ENCODE measurements around the gene GRIK2. TPM values are rescaled to one million over a fixed set of nuclear protein-coding genes. Genes with fewer than 3 reads are reported as not detected.
A peak's percentile ranks its signal among the peaks of the same experiment; 100 is the strongest.

The GRIK2 gene
- polyA plus RNA-seq, 1 of the 3 experiments (the other 2 are of a cell fraction): 0.30 TPM

- CTCF ChIA-PET: no interaction called here
- Histone ChIP-seq H3K27me3 (ENCODE audit: insufficient read depth) (no peaks in the 10 kb centered on the region), H3K9me2 (no peaks in the 10 kb centered on the region), H3F3A (replicated peaks; ENCODE audit: insufficient read depth) (no peaks in the 10 kb centered on the region), H3K4me3 (ENCODE audit: low read depth in 2 of 2, low read length in 1 of 2) (no peak overlapping the region), H3K4me2 (no peak overlapping the region), H4K20me1 (ENCODE audit: insufficient read depth) (no peaks in the 10 kb centered on the region), H3K4me1 (ENCODE audit: control insufficient read depth in 1 of 2, insufficient read depth in 2 of 2, low read depth in 1 of 2, low read length in 1 of 2) (no peaks in the 10 kb centered on the region), H3K9ac (no peak overlapping the region), H3K36me3 (replicated peaks in 1 of 2; ENCODE audit: control insufficient read depth in 1 of 2, insufficient read depth in 2 of 2, low read length in 1 of 2) (no peaks in the 10 kb centered on the region), H3K9me3 (no peaks in the 10 kb centered on the region), H2AFZ (ENCODE audit: low read depth) (no peak overlapping the region), H3K27ac (ENCODE audit: low read depth in 2 of 2, low read length in 1 of 2) (no peak overlapping the region), H3K79me2 (ENCODE audit: insufficient read depth) (no peaks in the 10 kb centered on the region)
- POLR2A ChIA-PET: no interaction called here
- WGBS (ENCODE audit: low lambda C conversion rate): 25% methylated on average over 2 of the region's 2 CpGs
- DNase-seq: no peak
- TF ChIP-seq GATA2 (CRISPR knock-in tag; IDR thresholded peaks at IDR 0.05): no peak
- no peak for TF ChIP-seq ELF1 (IDR thresholded peaks at IDR 0.05)
- no peak for TF ChIP-seq MAX (IDR thresholded peaks at IDR 0.05; ENCODE audit: low read depth)
- peak; percentile 40; the same call in 1 of the 2 replicates for TF ChIP-seq RAD21 (IDR thresholded peaks at IDR 0.05; ENCODE audit: low read length)
- TF ChIP-seq NFIC (IDR thresholded peaks at IDR 0.05; ENCODE audit: borderline replicate concordance): no peak
- no peak for TF ChIP-seq NRF1 (IDR thresholded peaks at IDR 0.05; ENCODE audit: low read depth, low read length)
- TF ChIP-seq IRF3 (IDR thresholded peaks at IDR 0.05; ENCODE audit: low read depth, low read length): no peak
- no peak for TF ChIP-seq EP300 (IDR thresholded peaks at IDR 0.05; ENCODE audit: borderline replicate concordance in 1 of 2, low read depth in 1 of 2, low read length in 1 of 2)
- no peak for TF ChIP-seq MEF2A (IDR thresholded peaks at IDR 0.05; ENCODE audit: borderline replicate concordance, low read depth)
- no peak for TF ChIP-seq ZBTB33 (IDR thresholded peaks at IDR 0.05; ENCODE audit: borderline replicate concordance, low read depth)
- no peak for TF ChIP-seq RCOR1 (IDR thresholded peaks at IDR 0.05; ENCODE audit: low read length)
- peak; percentile 37 for TF ChIP-seq CTCF (IDR thresholded peaks at IDR 0.05)
- no peak for TF ChIP-seq JUND (IDR thresholded peaks at IDR 0.05)
- no peak for TF ChIP-seq GABPA (IDR thresholded peaks at IDR 0.05; ENCODE audit: low read depth)
Measured at GRCh38 chr6:102114402-102114801, 720.9 kb downstream of the GRIK2 start.

DNA sequence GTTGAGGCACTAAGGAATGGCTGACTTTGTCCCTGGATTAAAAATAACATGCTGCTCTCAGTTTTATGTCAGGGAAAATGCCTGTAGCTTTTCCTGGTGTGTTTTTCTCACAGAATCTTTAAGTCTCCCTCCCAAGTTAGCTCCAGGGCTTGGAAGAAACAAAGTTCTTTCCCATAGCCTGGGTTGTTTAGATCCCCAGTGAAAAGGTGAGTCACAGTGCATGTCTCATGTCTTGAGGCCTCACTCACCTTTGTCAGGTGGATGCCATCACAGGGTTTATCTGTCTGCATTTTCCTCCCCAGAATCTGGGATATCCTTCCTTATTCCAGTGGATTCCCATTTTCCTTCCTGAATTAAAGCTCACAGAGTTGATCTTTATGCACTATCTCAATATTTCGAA lies 722.4 kb downstream of the GRIK2 start:
- H3K4me3 ChIP-seq (ENCODE audit: low read depth in 2 of 2, low read length in 1 of 2): no peak overlapping the region
- WGBS (ENCODE audit: low lambda C conversion rate): 12% methylated on average over 1 of the region's 1 CpG

More for the DNA sequence above, 722.4 kb downstream of the GRIK2 start:
- ChIA-PET CTCF (interaction anchor here (1.1 to 1.2 kb wide), 2 partner anchors 21 to 1008 kb away, joined by 3 read pairs; no protein-coding TSS in a partner anchor), POLR2A (no interaction called here)
- no peak overlapping the region for H3K27ac ChIP-seq (ENCODE audit: low read depth in 2 of 2, low read length in 1 of 2)
- H3K9me3 ChIP-seq: no peaks in the 10 kb centered on the region
- no peak for DNase-seq
- H3K9ac ChIP-seq: no peak overlapping the region
- no peaks in the 10 kb centered on the region for H4K20me1 ChIP-seq (ENCODE audit: insufficient read depth)
- H3K27me3 ChIP-seq (ENCODE audit: insufficient read depth): no peaks in the 10 kb centered on the region
- no peaks in the 10 kb centered on the region for H3F3A ChIP-seq (replicated peaks; ENCODE audit: insufficient read depth)
- H3K9me2 ChIP-seq: no peaks in the 10 kb centered on the region
- no peak overlapping the region for H2AFZ ChIP-seq (ENCODE audit: low read depth)
- H3K4me2 ChIP-seq: no peak overlapping the region
- no peaks in the 10 kb centered on the region for H3K36me3 ChIP-seq (replicated peaks in 1 of 2; ENCODE audit: control insufficient read depth in 1 of 2, insufficient read depth in 2 of 2, low read length in 1 of 2)
- TF ChIP-seq MAX (IDR thresholded peaks at IDR 0.05; ENCODE audit: low read depth): no peak
- no peak for TF ChIP-seq FOXJ3 (CRISPR knock-in tag; IDR thresholded peaks at IDR 0.05)
- TF ChIP-seq TAF1 (IDR thresholded peaks at IDR 0.05; ENCODE audit: borderline replicate concordance, low read depth, low read length): no peak
- no peak for TF ChIP-seq MXI1 (IDR thresholded peaks at IDR 0.05; ENCODE audit: low read depth, low read length)
- TF ChIP-seq NFIC (IDR thresholded peaks at IDR 0.05; ENCODE audit: borderline replicate concordance): no peak
- TF ChIP-seq, protein P1, sequence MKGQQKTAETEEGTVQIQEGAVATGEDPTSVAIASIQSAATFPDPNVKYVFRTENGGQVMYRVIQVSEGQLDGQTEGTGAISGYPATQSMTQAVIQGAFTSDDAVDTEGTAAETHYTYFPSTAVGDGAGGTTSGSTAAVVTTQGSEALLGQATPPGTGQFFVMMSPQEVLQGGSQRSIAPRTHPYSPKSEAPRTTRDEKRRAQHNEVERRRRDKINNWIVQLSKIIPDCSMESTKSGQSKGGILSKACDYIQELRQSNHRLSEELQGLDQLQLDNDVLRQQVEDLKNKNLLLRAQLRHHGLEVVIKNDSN (IDR thresholded peaks at IDR 0.05; ENCODE audit: borderline replicate concordance, low read depth): no peak
- TF ChIP-seq ELF1 (IDR thresholded peaks at IDR 0.05): no peak
- no peak for TF ChIP-seq RXRA (IDR thresholded peaks at IDR 0.05; ENCODE audit: borderline replicate concordance, low read depth)
- TF ChIP-seq YY1 (IDR thresholded peaks at IDR 0.05; ENCODE audit: low read depth): no peak
- TF ChIP-seq CHD2 (IDR thresholded peaks at IDR 0.05; ENCODE audit: low read length, partially characterized antibody): no peak
- TF ChIP-seq GATA2 (CRISPR knock-in tag; IDR thresholded peaks at IDR 0.05): no peak
- TF ChIP-seq NRF1 (IDR thresholded peaks at IDR 0.05; ENCODE audit: low read depth, low read length): no peak
- TF ChIP-seq TEAD4 (IDR thresholded peaks at IDR 0.05; ENCODE audit: borderline replicate concordance, insufficient read depth): no peak
- TF ChIP-seq SMC3 (IDR thresholded peaks at IDR 0.05; ENCODE audit: low read depth, low read length): no peak
- no peak for TF ChIP-seq FOSL2 (IDR thresholded peaks at IDR 0.05; ENCODE audit: borderline replicate concordance, low read depth)
- H3K79me2 ChIP-seq (ENCODE audit: insufficient read depth): no peaks in the 10 kb centered on the region
- H3K4me1 ChIP-seq (ENCODE audit: control insufficient read depth in 1 of 2, insufficient read depth in 2 of 2, low read depth in 1 of 2, low read length in 1 of 2): no peaks in the 10 kb centered on the region
